GM12864 (cell line): ENCODE data around the gene ARHGEF4.

Experiments
- DNase-seq: peaks from one replicate; pipeline ENCODE4 v3.0.0-alpha.2; 2011; ENCODE audit warnings: low read depth
- H3K4me3 ChIP-seq: 2 replicates; pipeline ENCODE4 v1.5.1; 2011; ENCODE audit warnings: mild to moderate bottlenecking, low read depth, low read length, control low read depth
- CTCF ChIP-seq: IDR thresholded peaks from 2 replicates; pipeline ENCODE4 v1.5.1; 2011; ENCODE audit warnings: low read depth, mild to moderate bottlenecking, moderate library complexity, low read length, control low read depth, inconsistent platforms; ENCODE audit errors: missing control alignments

Gene ARHGEF4

DNA sequence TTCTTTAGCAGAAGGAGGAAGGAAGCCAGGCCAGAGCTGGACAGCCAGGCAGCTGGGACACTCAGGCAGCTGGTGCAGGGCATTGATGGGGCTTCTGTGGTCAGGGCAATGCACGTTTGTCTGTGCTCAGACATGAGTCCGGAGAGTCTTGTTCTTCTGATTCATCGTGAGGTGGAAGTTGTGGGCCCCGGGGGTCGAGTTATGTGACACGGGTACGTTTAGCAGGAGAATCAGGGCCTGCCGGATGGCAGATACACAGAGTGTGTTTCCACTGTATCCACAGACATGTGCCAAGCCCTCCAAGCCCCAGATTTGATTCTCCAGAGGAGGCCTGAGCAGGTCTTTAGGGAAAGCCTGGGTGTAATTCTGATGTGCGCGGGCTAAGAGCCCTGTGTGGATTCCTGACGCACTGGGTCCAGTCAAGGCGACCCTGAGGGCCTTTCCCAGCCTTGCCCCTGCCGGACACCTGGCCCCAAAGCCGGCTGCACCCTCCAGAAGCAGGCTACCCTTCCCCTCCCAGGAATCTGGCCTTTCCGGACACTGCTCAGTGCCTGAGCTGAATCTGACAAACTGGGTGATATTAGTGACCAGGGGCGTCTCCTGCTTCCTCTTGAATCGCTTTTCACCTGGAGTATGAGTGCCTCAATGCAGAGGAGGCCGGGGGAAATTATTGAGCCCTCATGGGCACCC lies 10.1 kb downstream of the ARHGEF4 start:
- DNase-seq = no peak
- no peak for TF ChIP-seq CTCF
- H3K4me3 ChIP-seq = no peak overlapping the region

DNA sequence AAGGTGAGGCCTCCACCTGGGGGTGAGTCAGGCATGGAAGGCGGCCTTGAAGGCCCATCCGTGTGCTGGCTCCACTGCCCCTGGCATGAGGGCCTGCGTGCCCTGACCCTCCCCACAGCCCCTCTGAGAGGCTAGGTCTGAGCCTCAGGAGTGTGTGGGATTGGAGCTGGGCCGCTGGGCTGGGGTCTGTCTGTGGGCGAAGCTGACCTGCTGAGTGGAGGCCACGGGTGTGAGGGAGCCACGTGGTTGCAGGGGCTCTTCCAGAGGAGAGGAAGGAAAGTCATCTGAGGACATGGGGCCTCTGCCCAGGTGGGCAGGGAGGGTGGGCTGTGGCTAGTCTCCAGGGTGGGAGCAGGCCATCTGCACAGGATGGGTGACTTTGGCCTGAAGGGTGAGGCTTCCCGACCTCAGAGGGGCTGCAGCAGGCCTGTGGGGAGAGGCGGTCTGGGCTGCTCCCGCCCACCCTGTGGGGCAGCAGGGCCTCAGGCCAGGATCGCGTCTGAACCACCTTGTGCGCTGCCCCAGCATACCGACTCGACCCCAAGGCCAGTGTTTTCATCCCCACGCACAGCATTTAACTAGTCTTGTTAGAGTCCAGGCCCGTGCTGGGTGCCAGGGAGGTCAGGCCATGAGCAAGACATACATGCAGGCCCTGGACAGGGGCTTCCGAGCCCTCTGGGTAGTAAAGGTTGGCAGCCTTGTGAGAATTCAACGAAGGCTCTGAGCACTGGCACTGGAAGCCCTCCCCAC lies 11.2 kb downstream of the ARHGEF4 start:
- TF ChIP-seq CTCF = no peak
- DNase-seq = no peak
- H3K4me3 ChIP-seq = no peak overlapping the region

DNA sequence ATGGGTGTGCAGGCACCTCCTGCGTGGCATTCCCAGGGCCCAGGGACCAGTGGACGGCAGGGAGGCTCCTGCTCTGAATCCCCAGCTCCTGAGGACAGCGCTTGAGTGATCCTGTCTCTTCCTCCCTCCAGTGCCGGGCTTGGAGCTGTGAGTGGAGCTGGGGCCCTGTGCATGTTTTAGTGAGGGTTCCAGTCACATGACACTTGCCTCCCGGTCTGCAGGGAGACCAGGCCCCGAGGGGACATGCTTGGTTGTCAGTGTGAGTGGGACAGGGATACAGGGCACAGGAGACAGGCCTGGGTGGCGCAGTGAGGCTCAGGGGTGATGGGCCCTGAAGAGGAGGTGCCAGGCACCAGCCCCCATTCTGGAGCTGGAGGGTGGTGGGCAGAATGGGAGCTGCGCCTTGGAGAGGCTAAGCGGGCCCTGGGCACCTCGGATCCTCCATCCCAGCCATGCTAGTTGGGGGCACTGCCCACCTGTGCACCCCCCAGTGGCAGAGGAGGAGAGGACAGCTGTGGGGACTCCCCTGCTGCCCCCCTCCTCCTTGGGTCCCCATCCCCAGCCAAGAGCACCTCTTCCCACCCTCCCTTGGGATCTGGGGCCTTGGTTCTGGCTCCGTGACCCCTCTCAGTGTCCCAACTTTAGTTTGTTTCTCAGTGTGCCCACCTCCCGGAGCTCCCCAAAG lies 12.0 kb downstream of the ARHGEF4 start:
- no peak overlapping the region for H3K4me3 ChIP-seq
- no peak for TF ChIP-seq CTCF
- no peak for DNase-seq

DNA sequence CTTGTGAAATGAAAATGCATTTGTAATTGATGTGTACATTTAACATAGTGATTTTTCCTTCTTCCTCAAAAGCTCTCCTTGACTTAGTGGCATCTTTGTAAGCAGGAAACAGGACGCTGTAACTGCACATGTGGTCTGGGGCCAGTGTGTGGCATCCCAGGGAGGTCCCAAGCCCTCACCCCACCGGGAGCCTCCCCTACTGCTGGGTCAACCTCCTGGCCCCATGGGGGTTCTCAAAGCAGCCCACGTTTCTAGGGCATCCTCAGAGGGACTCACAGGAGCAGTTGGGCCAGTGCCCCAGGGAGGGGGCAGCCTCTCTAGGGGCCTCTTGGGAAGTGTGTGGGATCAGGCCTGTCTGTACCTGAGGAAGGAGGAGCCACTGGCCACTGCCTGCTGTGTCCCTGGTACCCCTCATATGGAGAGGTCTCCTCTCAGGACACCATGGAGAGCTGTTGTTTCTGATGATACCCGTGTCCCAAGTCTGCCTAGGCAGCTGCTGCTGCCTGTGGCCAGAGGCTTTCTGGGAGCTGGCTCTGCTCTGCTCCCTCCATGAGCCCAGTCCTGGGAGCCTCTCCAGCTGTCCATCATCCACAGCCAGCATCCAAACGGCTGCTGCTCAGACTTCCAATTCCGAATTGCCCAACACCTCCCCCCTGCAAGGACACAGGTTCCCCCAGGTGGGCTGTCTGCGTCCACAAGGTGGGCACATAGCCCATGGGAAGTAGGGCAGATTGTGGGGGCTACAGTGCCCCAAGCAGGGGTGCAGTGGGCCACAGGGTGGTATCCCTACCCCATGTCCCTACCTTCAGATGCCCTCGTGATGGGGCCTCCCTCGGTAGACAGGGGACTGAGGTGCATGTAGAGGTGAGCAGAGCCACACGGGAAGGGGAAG lies 13.4 kb downstream of the ARHGEF4 start:
- DNase-seq = no peak
- no peak for TF ChIP-seq CTCF
- H3K4me3 ChIP-seq = no peak overlapping the region

GRCh38 chr2:130850788-130851623 lies 14.3 kb downstream of the ARHGEF4 start:
- no peak for TF ChIP-seq CTCF
- no peak overlapping the region for H3K4me3 ChIP-seq
- DNase-seq = no peak
